Right lobe of liver (tissue), 6 donors: Measurements from ENCODE around the gene DNAI4. TPM values are rescaled to one million over a fixed set of nuclear protein-coding genes. Genes with fewer than 3 reads are reported as not detected.

ENCODE experiments used
- ATAC-seq, 4 donors: fragments of 200-7000 bp; cut with Tn5 transposase; one replicate each; pipeline ENCODE4 v1.9.1; 2020; ENCODE audit warnings: mild to moderate bottlenecking in 4 of 4, moderate library complexity in 4 of 4
- DNase-seq, 3 donors: peaks; one replicate each; pipeline ENCODE4 v3.0.0-alpha.2; 2020
- H3K27ac ChIP-seq, 3 donors: fragments of 200-600 bp; one replicate each; pipeline ENCODE4 v1.8.0; 2022
- H3K27me3 ChIP-seq, 2 donors: fragments of 200-600 bp; one replicate each; pipeline ENCODE4 v1.8.0; 2022
- H3K36me3 ChIP-seq, 4 donors: fragments of 200-600 bp; sonication (generic) in 1 of 4; one replicate each; pipeline versions ENCODE4 v1.5.1 to v1.8.0; 2017 to 2022; ENCODE audit warnings: control low read depth in 1 of 4
- H3K4me1 ChIP-seq, 4 donors: fragments of 200-600 bp; sonication (generic) in 1 of 4; one replicate each; pipeline versions ENCODE4 v1.5.1 to v1.8.0; 2017 to 2022; ENCODE audit warnings: control low read depth in 1 of 4
- H3K4me3 ChIP-seq, 3 donors: fragments of 200-600 bp; one replicate each; pipeline ENCODE4 v1.8.0; 2022
- H3K9me3 ChIP-seq, 4 donors: fragments of 200-600 bp; sonication (generic) in 1 of 4; one replicate each; pipeline versions ENCODE4 v1.5.1 to v1.8.0; 2017 to 2022; ENCODE audit warnings: control low read depth in 1 of 4
- POLR2A ChIP-seq: fragments of 450-650 bp; IDR thresholded peaks from one replicate; pipeline ENCODE4 v1.6.1; 2017; ENCODE audit warnings: antibody characterized with exemption, mild to moderate bottlenecking
- WGBS: methylation state at CpG from one replicate; pipeline ENCODE4 v1.1.6; 2018; ENCODE audit warnings: low coverage, low lambda C conversion rate; ENCODE audit not compliant: insufficient coverage; ENCODE audit errors: missing lambda C conversion rate; 5-methylcytosine and 5-hydroxymethylcytosine counted together
- intact Hi-C, 2 donors: fragments of 100-400 bp; cut with DNase I; formaldehyde crosslinking; loops; one replicate each; pipeline versions ENCODE4 v1.11.2 to v1.14.1; 2022
- total RNA-seq, 6 experiments: library from RNA; depleted of rRNA in 2 of 6; stranded (reverse); fragments of >200 nt in 2 of 6; fragmentation: NEBNext Ultra II Directional in 3 of 6; extraction: Animal tissue kit (Norgen Biotek cat#: 25700) in 3 of 6; gene quantifications; one replicate each; pipeline versions ENCODE4 v1.1.0 to v1.2.4, GENCODE V29; 2016 to 2023
- TF ChIP-seq, protein P1 (sequence below), 4 donors: fragments of 200-600 bp in 3 of 4; fragments of 450-650 bp in 1 of 4; IDR thresholded peaks; one replicate each; pipeline versions ENCODE4 v1.5.1 to v1.8.0; 2016 to 2022; ENCODE audit warnings: antibody characterized with exemption in 4 of 4, mild to moderate bottlenecking in 2 of 4
- donor health status: DM: no; HTN: yes; CAD: no.
- donor health status: DM: no; HTN: no; CAD: no.
- donor health status: DM: no; HTN: no; CAD: no.
- donor health status: DM: no; HTN: yes; CAD: no.
- donor health status: DM: no; HTN: yes; CAD: no.

The DNAI4 gene
- total RNA-seq, 6 experiments from 2014 or later = 0.80 to 3.4 (median 1.4) TPM

DNA sequence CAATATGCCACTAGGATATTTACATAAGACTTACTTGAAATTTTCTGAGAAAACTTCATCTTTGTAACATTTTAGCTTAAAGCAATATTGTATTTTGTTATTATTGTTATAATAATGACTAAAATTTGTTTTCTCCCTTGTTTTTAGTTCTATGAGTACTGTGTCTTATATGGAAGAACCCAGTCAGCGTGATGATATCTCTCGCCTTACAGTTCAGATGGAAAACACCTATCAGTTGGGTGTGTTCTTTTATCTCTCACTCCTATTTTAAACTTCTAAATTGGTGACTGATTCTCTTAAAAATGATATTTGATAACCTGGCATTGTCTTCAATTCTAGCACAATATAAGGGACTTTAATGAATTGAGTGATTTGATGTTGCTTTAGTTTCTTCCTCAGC is 154.4 kb downstream of the DNAI4 start:
- H3K36me3 ChIP-seq = no peaks in the 10 kb centered on the region
- intact Hi-C loops = loop anchor here in 1 of 2 donors (10.0 kb wide), 1 partner anchor 375 kb away; no protein-coding TSS in a partner anchor
- no peaks in the 10 kb centered on the region for H3K4me1 ChIP-seq
- TF ChIP-seq POLR2A = no peak
- TF ChIP-seq, protein P1, sequence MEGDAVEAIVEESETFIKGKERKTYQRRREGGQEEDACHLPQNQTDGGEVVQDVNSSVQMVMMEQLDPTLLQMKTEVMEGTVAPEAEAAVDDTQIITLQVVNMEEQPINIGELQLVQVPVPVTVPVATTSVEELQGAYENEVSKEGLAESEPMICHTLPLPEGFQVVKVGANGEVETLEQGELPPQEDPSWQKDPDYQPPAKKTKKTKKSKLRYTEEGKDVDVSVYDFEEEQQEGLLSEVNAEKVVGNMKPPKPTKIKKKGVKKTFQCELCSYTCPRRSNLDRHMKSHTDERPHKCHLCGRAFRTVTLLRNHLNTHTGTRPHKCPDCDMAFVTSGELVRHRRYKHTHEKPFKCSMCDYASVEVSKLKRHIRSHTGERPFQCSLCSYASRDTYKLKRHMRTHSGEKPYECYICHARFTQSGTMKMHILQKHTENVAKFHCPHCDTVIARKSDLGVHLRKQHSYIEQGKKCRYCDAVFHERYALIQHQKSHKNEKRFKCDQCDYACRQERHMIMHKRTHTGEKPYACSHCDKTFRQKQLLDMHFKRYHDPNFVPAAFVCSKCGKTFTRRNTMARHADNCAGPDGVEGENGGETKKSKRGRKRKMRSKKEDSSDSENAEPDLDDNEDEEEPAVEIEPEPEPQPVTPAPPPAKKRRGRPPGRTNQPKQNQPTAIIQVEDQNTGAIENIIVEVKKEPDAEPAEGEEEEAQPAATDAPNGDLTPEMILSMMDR (IDR thresholded peaks at IDR 0.05) = no peak
- H3K27ac ChIP-seq = no peak overlapping the region
- 100% methylated on average over 2 of the region's 2 CpGs for WGBS
- no peak overlapping the region for H3K4me3 ChIP-seq
- ATAC-seq (no peak), DNase-seq (no peak)
- H3K27me3 ChIP-seq = no peaks in the 10 kb centered on the region
- H3K9me3 ChIP-seq = no peaks in the 10 kb centered on the region

DNA sequence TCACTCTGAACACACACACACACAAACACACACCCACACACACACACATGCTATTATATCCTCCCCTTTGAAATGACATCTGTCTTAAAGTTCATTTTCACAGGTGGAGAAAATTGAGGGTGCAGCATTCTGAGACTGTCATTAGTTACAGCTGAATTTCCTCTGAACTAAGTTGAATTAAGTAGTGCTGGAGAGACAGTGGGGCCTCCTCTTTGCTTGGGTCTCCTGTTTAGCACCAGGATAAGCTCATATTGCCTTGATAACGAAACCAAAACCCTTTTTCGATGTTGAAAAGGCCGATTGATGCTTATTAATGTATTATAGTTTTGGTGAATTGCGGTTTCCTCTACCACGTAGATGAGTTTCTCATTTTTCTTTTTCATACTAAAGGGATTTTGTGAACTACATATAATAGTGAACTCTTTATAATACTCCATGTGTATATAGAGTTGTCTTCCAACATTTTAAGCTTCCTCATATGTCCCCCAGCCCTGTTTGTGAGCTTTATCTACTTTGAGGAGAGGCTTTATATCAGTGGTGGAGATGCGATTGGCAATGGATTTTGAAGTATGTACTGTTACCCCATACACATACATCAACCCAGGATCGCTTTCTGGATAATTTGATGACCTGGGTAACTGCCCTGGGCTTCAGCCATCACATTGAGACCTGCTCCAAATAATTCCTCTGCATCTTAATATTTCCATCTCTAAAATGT is 155.0 kb downstream of the DNAI4 start:
- H3K4me1 ChIP-seq = no peaks in the 10 kb centered on the region
- no peaks in the 10 kb centered on the region for H3K36me3 ChIP-seq
- intact Hi-C loops = loop anchor here in 1 of 2 donors (10.0 kb wide), 1 partner anchor 375 kb away; no protein-coding TSS in a partner anchor
- ATAC-seq (no peak), DNase-seq (no peak)
- H3K27ac ChIP-seq = no peak overlapping the region
- 71% methylated on average over 7 of the region's 7 CpGs for WGBS
- H3K9me3 ChIP-seq = no peaks in the 10 kb centered on the region
- H3K4me3 ChIP-seq = no peak overlapping the region
- H3K27me3 ChIP-seq = no peaks in the 10 kb centered on the region
- no peak for TF ChIP-seq POLR2A
- TF ChIP-seq, protein P1 (IDR thresholded peaks at IDR 0.05) = no peak

DNA sequence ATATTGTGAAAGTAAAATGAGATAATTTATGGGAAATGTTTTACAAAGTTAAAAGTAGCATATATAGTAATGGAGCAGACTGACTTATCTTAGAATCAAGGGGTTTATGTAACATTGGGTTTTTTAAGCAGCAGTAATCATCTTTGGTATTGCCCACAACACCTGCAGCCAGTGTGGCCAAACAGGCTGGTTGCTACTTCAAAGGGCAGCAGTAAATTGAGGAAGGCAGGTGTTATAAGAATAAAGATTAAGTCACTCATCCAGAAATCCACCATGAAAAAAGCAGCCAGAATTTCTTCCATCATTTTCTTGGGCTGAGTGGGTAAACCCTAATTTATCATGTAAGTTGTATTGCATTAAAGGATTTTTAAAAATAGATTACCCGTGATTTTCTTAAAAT is 155.7 kb downstream of the DNAI4 start:
- DNase-seq (no peak), ATAC-seq (no peak)
- Histone ChIP-seq H3K27ac (no peak overlapping the region), H3K4me3 (no peak overlapping the region), H3K4me1 (no peaks in the 10 kb centered on the region), H3K36me3 (no peaks in the 10 kb centered on the region), H3K27me3 (no peaks in the 10 kb centered on the region), H3K9me3 (no peaks in the 10 kb centered on the region)
- intact Hi-C loops = no loop called here
- WGBS = 75% methylated on average over 1 of the region's 1 CpG
- TF ChIP-seq POLR2A = no peak
- TF ChIP-seq, protein P1 (IDR thresholded peaks at IDR 0.05) = no peak

DNA sequence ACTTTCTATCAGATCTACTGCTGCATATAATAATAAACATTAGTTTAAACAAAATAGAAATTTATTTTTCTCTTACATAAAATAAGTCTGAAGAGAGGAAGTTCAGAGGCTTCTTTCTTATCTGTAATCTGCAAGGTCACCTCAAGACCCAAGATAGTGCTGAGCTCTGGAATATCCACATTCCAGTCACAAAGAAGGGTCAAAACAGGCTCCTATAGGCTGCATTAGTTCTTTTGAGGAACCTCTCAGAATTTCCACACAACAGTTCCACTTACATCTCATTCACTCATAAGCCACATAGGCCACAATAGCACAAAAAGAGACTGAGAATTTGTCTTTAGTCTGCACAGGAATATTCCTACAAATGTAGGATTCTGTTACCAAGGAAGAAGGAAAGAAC is 157.0 kb downstream of the DNAI4 start:
- H3K27ac ChIP-seq = no peak overlapping the region
- no peaks in the 10 kb centered on the region for H3K36me3 ChIP-seq
- no peaks in the 10 kb centered on the region for H3K9me3 ChIP-seq
- no peaks in the 10 kb centered on the region for H3K27me3 ChIP-seq
- no peak for TF ChIP-seq POLR2A
- TF ChIP-seq, protein P1 (IDR thresholded peaks at IDR 0.05) = no peak
- no peak overlapping the region for H3K4me3 ChIP-seq
- no peak for ATAC-seq
- no peak for DNase-seq
- H3K4me1 ChIP-seq = no peaks in the 10 kb centered on the region
- intact Hi-C loops = no loop called here
